GM19324 (cell line): ENCODE results near the gene GAGE12D.
"Not testable (repeated sequence)": the region's sequence is repeated elsewhere in the genome, so short reads cannot be mapped to it uniquely, and the experiment has no call there.

Experiments
- ATAC-seq: cut with Tn5 transposase; IDR thresholded peaks from one replicate; pipeline ENCODE4 v1.9.1; 2021; ENCODE audit warnings: mild to moderate bottlenecking, moderate library complexity; ENCODE audit not compliant: unreplicated experiment, low FRiP score

The GAGE12D gene

GRCh38 chrX:49541433-49541832 lies at the start of gene GAGE12D:
Gene GAGE12D, plus strand, starts transcription at chrX:49541733. Its CDS starts 1,155 bp downstream, at chrX:49542888.
- ATAC-seq: not testable (repeated sequence)

GRCh38 chrX:49531877-49532276 lies 9.7 kb upstream of the GAGE12D start, which contains the start of gene GAGE12C:
Gene GAGE12C, plus strand, starts transcription at chrX:49532177. Its CDS starts 1,155 bp downstream, at chrX:49533332.
- ATAC-seq: not testable (repeated sequence)

- not testable (repeated sequence) for ATAC-seq
Measured at GRCh38 chrX:49550989-49551388, 9.5 kb downstream of the GAGE12D start, which contains the start of gene GAGE12E. Gene GAGE12E, plus strand, starts transcription at chrX:49551289. Its CDS starts 1,155 bp downstream, at chrX:49552444.

- not testable (repeated sequence) for ATAC-seq
Measured at GRCh38 chrX:49560542-49560941, 19.0 kb downstream of the GAGE12D start, which contains the start of gene GAGE12F. Gene GAGE12F, plus strand, starts transcription at chrX:49560842. Its CDS starts 1,155 bp downstream, at chrX:49561997.

GRCh38 chrX:49568728-49569127 lies 27.2 kb downstream of the GAGE12D start:
- ATAC-seq: not testable (repeated sequence)

- not testable (repeated sequence) for ATAC-seq
Measured at GRCh38 chrX:49569152-49569551, 27.6 kb downstream of the GAGE12D start.

- not testable (repeated sequence) for ATAC-seq
Measured at GRCh38 chrX:49570100-49570499, 28.6 kb downstream of the GAGE12D start, which contains the start of gene GAGE12G. Gene GAGE12G, plus strand, starts transcription at chrX:49570400. Its CDS starts 1,155 bp downstream, at chrX:49571555.

GRCh38 chrX:49579649-49580048 lies 38.1 kb downstream of the GAGE12D start, which contains the start of gene GAGE12H:
Gene GAGE12H, plus strand, starts transcription at chrX:49579949. Its CDS starts 1,155 bp downstream, at chrX:49581104.
- ATAC-seq: not testable (repeated sequence)

GRCh38 chrX:49589196-49589595 lies 47.7 kb downstream of the GAGE12D start, which contains the start of gene GAGE2A:
Gene GAGE2A, plus strand, starts transcription at chrX:49589496. Its CDS starts 1,155 bp downstream, at chrX:49590651.
- not testable (repeated sequence) for ATAC-seq

GRCh38 chrX:49589769-49590478 lies 48.4 kb downstream of the GAGE12D start:
- not testable (repeated sequence) for ATAC-seq

- not testable (repeated sequence) for ATAC-seq
Measured at GRCh38 chrX:49590488-49590887, 49.0 kb downstream of the GAGE12D start.
